NCI-H2227 (cell line): ENCODE data around the gene ACTN4.

Experiments used
- DNase-seq: peaks from one replicate; lab custom pipeline; 2025; ENCODE audit not compliant: unreplicated experiment; lab: John Stamatoyannopoulos, UW

The ACTN4 gene

GRCh38 chr19:38722947-38723605, 75.6 kb downstream of the ACTN4 start:
- DNase-seq = no peak

- no peak for DNase-seq
Observed at GRCh38 chr19:38723606-38723965, 76.1 kb downstream of the ACTN4 start.

GRCh38 chr19:38723990-38724854, 76.8 kb downstream of the ACTN4 start:
- DNase-seq = no peak

GRCh38 chr19:38725469-38726283, 78.2 kb downstream of the ACTN4 start:
- no peak for DNase-seq

GRCh38 chr19:38726284-38726673, 78.8 kb downstream of the ACTN4 start:
- DNase-seq = no peak

GRCh38 chr19:38726761-38727301, 79.4 kb downstream of the ACTN4 start:
- no peak for DNase-seq

- DNase-seq = no peak
Observed at GRCh38 chr19:38727306-38727867, 79.9 kb downstream of the ACTN4 start.

- DNase-seq = no peak
Observed at GRCh38 chr19:38727868-38728660, 80.6 kb downstream of the ACTN4 start.

- no peak for DNase-seq
Observed at GRCh38 chr19:38728752-38729541, 81.5 kb downstream of the ACTN4 start.

- DNase-seq = peak; percentile 94
Observed at GRCh38 chr19:38729653-38730469, 82.4 kb downstream of the ACTN4 start.

GRCh38 chr19:38730470-38730730, 83.0 kb downstream of the ACTN4 start:
- DNase-seq = no peak

GRCh38 chr19:38730731-38731589, 83.5 kb downstream of the ACTN4 start:
- DNase-seq = no peak

- DNase-seq = no peak
Observed at GRCh38 chr19:38731654-38732301, 84.3 kb downstream of the ACTN4 start.

GRCh38 chr19:38733241-38733492, 85.7 kb downstream of the ACTN4 start:
- no peak for DNase-seq

GRCh38 chr19:38733493-38734175, 86.2 kb downstream of the ACTN4 start:
- no peak for DNase-seq

GRCh38 chr19:38734176-38734425, 86.7 kb downstream of the ACTN4 start:
- no peak for DNase-seq

GRCh38 chr19:38734426-38735256, 87.2 kb downstream of the ACTN4 start:
- DNase-seq = no peak
